Germinal center (tissue), 1 donor: ENCODE data around the gene UNC119B.
A peak's percentile ranks its signal among the peaks of the same experiment; 100 is the strongest.

Experiments
- DNase-seq: peaks from one replicate; pipeline ENCODE4 v3.0.0; 2012; ENCODE audit warnings: mixed read lengths, low spot score

The UNC119B gene

GRCh38 chr12:120767071-120768024, 57.1 kb downstream of the UNC119B start:
- peak; percentile 18 for DNase-seq

GRCh38 chr12:120771097-120771496, 60.8 kb downstream of the UNC119B start:
- no peak for DNase-seq
